WTC11 (cell line): ENCODE measurements around the gene CASP6.

Experiments used
- CREM ChIP-seq: sonication (generic); formaldehyde crosslinking; IDR thresholded peaks from 2 replicates; pipeline ENCODE4 v1.8.1; 2022; ENCODE audit warnings: mild to moderate bottlenecking, missing genetic modification reagents, moderate library complexity
- CTCF ChIP-seq: fragments of 200-600 bp; IDR thresholded peaks from 2 replicates; pipeline ENCODE4 v1.8.0; 2022; ENCODE audit warnings: antibody characterized with exemption
- E2F1 ChIP-seq: sonication (generic); formaldehyde crosslinking; IDR thresholded peaks from 2 replicates; pipeline ENCODE4 v1.8.0; 2022; ENCODE audit warnings: mild to moderate bottlenecking, missing genetic modification reagents
- ETV6 ChIP-seq: sonication (generic); formaldehyde crosslinking; IDR thresholded peaks from 2 replicates; pipeline ENCODE4 v1.8.1; 2022; ENCODE audit warnings: mild to moderate bottlenecking, missing genetic modification reagents
- FOXK1 ChIP-seq: sonication (generic); formaldehyde crosslinking; IDR thresholded peaks from 2 replicates; pipeline ENCODE4 v1.8.0; 2022; ENCODE audit warnings: mild to moderate bottlenecking, moderate library complexity, missing genetic modification reagents
- KAT7 ChIP-seq: sonication (generic); formaldehyde crosslinking; IDR thresholded peaks from 2 replicates; pipeline ENCODE4 v1.8.1; 2023; ENCODE audit warnings: missing genetic modification reagents, mild to moderate bottlenecking, borderline replicate concordance
- NR2C2 ChIP-seq: sonication (generic); formaldehyde crosslinking; IDR thresholded peaks from 2 replicates; pipeline ENCODE4 v1.8.0; 2022; ENCODE audit warnings: mild to moderate bottlenecking, missing genetic modification reagents
- NR3C1 ChIP-seq: sonication (generic); formaldehyde crosslinking; conservative IDR thresholded peaks from 2 replicates; pipeline ENCODE4 v1.8.1; 2023; ENCODE audit warnings: low read depth, mild to moderate bottlenecking, missing genetic modification reagents
- SMAD4 ChIP-seq: sonication (generic); formaldehyde crosslinking; IDR thresholded peaks from 2 replicates; pipeline ENCODE4 v1.8.0; 2022; ENCODE audit warnings: mild to moderate bottlenecking, missing genetic modification reagents
- ZBTB21 ChIP-seq: sonication (generic); formaldehyde crosslinking; IDR thresholded peaks from 2 replicates; pipeline ENCODE4 v1.8.1; 2023; ENCODE audit warnings: mild to moderate bottlenecking, missing genetic modification reagents, borderline replicate concordance
- ZNF512 ChIP-seq: sonication (generic); formaldehyde crosslinking; IDR thresholded peaks from 2 replicates; pipeline ENCODE4 v1.8.1; 2022; ENCODE audit warnings: missing genetic modification reagents, borderline replicate concordance
- TF ChIP-seq, protein P1 (sequence below): fragments of 250-450 bp; sonication (Bioruptor Pico); IDR thresholded peaks from 2 replicates; pipeline ENCODE4 v1.9.0; 2021; ENCODE audit warnings: moderate library complexity, mild to moderate bottlenecking, inconsistent platforms, borderline replicate concordance
- TF ChIP-seq, protein P2 (sequence below): sonication (generic); formaldehyde crosslinking; IDR thresholded peaks from 2 replicates; pipeline ENCODE4 v1.8.1; 2023; ENCODE audit warnings: mild to moderate bottlenecking, missing genetic modification reagents, moderate library complexity
- TF ChIP-seq, protein P3 (sequence below): sonication (generic); formaldehyde crosslinking; IDR thresholded peaks from 2 replicates; pipeline ENCODE4 v1.8.0; 2022; ENCODE audit warnings: mild to moderate bottlenecking, missing genetic modification reagents

GRCh38 chr4:109672169-109672930, 30.9 kb downstream of the CASP6 start:
- TF ChIP-seq CTCF (no peak), CREM (no peak), NR2C2 (CRISPR knock-in tag) (no peak), ZBTB21 (CRISPR knock-in tag) (no peak), E2F1 (CRISPR knock-in tag) (no peak), NR3C1 (CRISPR knock-in tag) (no peak), ZNF512 (CRISPR knock-in tag) (no peak), ETV6 (CRISPR knock-in tag) (no peak), FOXK1 (CRISPR knock-in tag) (no peak), SMAD4 (CRISPR knock-in tag) (no peak), KAT7 (CRISPR knock-in tag) (no peak)
- TF ChIP-seq, protein P1, sequence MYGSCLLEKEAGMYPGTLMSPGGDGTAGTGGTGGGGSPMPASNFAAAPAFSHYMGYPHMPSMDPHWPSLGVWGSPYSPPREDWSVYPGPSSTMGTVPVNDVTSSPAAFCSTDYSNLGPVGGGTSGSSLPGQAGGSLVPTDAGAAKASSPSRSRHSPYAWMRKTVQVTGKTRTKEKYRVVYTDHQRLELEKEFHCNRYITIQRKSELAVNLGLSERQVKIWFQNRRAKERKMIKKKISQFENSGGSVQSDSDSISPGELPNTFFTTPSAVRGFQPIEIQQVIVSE (CRISPR knock-in tag), result no peak
- TF ChIP-seq, protein P2, sequence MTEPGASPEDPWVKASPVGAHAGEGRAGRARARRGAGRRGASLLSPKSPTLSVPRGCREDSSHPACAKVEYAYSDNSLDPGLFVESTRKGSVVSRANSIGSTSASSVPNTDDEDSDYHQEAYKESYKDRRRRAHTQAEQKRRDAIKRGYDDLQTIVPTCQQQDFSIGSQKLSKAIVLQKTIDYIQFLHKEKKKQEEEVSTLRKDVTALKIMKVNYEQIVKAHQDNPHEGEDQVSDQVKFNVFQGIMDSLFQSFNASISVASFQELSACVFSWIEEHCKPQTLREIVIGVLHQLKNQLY, result no peak
- TF ChIP-seq, protein P3, sequence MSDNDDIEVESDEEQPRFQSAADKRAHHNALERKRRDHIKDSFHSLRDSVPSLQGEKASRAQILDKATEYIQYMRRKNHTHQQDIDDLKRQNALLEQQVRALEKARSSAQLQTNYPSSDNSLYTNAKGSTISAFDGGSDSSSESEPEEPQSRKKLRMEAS (CRISPR knock-in tag), result no peak
